ENCODE data around the gene C16orf87.

C16orf87 gene

DNA sequence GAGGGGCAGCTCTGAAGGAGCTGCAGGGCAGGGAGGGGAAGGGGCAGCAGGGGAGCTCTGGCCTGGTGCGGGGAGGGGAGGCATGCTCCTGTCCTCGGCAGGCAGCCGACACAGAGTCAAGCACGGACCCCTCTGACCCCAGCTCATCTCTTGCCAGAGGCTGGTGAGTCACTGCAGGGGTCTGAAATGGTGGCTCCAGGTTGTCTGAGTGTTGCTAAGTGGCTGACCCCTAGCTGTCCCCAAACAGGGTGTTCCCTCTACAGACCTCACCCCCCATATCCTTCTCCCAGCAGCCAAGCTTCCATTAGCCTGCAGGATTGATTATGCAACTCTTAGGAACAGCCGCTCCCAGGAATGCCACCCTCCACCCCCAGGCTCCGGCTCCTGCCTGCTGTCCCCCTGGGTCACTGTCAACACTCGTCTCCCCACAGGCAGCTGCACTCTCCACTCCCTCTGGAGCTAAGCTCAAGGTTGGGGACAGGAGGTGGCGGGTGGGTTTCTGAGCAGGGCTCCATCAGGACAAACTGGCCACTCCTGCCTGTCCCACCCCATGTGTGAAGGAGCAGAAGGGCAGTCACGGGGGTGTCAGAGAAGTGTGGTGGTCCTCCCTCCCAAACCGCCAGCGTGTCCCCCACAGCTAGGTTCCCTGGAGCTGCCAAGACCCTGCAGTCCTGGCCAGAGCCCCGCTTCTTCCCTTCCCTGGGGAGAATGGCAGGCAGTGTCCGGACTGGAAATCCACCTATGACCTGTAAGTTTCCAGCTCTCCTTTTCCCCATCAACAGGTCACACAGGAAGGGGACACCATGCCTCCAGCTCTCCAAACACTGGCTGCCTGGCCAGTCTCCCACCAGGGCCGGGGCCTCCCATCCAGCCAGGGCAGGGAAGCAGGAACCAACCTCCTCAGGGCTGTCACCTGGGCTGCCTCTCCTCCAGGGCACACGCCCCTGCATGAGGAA lies 83.9 kb downstream of the C16orf87 start:
- Mint-ChIP-seq H3K4me1 (peaks cover 29% of the 10 kb centered on the region), H3K27me3 (ENCODE audit: low read depth, poor library complexity) (peaks cover 36% of the 10 kb centered on the region), H3K36me3 (ENCODE audit: low read depth) (no peaks in the 10 kb centered on the region), H3K4me3 (no peak overlapping the region), H3K9me3 (no peaks in the 10 kb centered on the region), H3K27ac (no peak overlapping the region)
- TF ChIP-seq, protein P1, sequence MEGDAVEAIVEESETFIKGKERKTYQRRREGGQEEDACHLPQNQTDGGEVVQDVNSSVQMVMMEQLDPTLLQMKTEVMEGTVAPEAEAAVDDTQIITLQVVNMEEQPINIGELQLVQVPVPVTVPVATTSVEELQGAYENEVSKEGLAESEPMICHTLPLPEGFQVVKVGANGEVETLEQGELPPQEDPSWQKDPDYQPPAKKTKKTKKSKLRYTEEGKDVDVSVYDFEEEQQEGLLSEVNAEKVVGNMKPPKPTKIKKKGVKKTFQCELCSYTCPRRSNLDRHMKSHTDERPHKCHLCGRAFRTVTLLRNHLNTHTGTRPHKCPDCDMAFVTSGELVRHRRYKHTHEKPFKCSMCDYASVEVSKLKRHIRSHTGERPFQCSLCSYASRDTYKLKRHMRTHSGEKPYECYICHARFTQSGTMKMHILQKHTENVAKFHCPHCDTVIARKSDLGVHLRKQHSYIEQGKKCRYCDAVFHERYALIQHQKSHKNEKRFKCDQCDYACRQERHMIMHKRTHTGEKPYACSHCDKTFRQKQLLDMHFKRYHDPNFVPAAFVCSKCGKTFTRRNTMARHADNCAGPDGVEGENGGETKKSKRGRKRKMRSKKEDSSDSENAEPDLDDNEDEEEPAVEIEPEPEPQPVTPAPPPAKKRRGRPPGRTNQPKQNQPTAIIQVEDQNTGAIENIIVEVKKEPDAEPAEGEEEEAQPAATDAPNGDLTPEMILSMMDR (IDR thresholded peaks at IDR 0.05): no peak
- DNase-seq: no peak
